ENCODE results near the gene DLX5.

- TF ChIP-seq MXI1 (IDR thresholded peaks at IDR 0.05; ENCODE audit: low read depth, low read length) (no peak), SREBF2 (CRISPR knock-in tag; IDR thresholded peaks at IDR 0.05) (no peak), ZNF174 (CRISPR knock-in tag; IDR thresholded peaks at IDR 0.05) (no peak), YY1 (IDR thresholded peaks at IDR 0.05; ENCODE audit: borderline replicate concordance in 1 of 3, control insufficient read depth in 1 of 3, extremely low read depth in 1 of 3, insufficient read depth in 3 of 3, insufficient read length in 1 of 3, insufficient replicate concordance in 2 of 3, low read depth in 1 of 3, low read length in 2 of 3) (no peak), ZBTB40 (IDR thresholded peaks at IDR 0.05) (no peak), ZBTB40 (CRISPR knock-in tag; IDR thresholded peaks at IDR 0.05) (no peak), ZNF699 (CRISPR knock-in tag; IDR thresholded peaks at IDR 0.05; ENCODE audit: insufficient replicate concordance) (no peak), ATF3 (IDR thresholded peaks at IDR 0.05) (no peak), ATF3 (CRISPR knock-in tag; conservative IDR thresholded peaks at IDR 0.05) (no peak), RBM22 (IDR thresholded peaks at IDR 0.05; ENCODE audit: low read depth, low read length, poor library complexity, severe bottlenecking) (no peak)
These were observed 3.5 kb downstream of the DLX5 start for GRCh38 chr7:97020996-97021746.

Measured in K562 (cell line).